Neuronal stem cell (in vitro differentiated cells): Measurements from ENCODE around the gene PWWP2B.

Experiments used
- DNase-seq: peaks from one replicate; pipeline ENCODE4 v3.0.0-alpha.2; 2013; ENCODE audit warnings: low spot score
- H2AFZ ChIP-seq: one replicate; pipeline ENCODE4 v1.6.1; 2013; ENCODE audit warnings: mild to moderate bottlenecking, low read length, inconsistent platforms
- H2AK5ac ChIP-seq: 2 replicates; pipeline ENCODE4 v1.6.1; 2013; ENCODE audit warnings: low read depth, mild to moderate bottlenecking, inconsistent platforms, low read length, moderate library complexity, mixed read lengths
- H2BK120ac ChIP-seq: 2 replicates; pipeline ENCODE4 v1.6.1; 2013; ENCODE audit warnings: low read depth, mild to moderate bottlenecking, inconsistent platforms, low read length, moderate library complexity, mixed read lengths
- H2BK12ac ChIP-seq: one replicate; pipeline ENCODE4 v1.6.1; 2013; ENCODE audit warnings: low read length, inconsistent platforms
- H2BK15ac ChIP-seq: 2 replicates; pipeline ENCODE4 v1.6.1; 2013; ENCODE audit warnings: mild to moderate bottlenecking, low read length, inconsistent platforms, mixed read lengths
- H2BK5ac ChIP-seq: one replicate; pipeline ENCODE4 v1.6.1; 2013; ENCODE audit warnings: inconsistent platforms, mild to moderate bottlenecking, low read length, moderate library complexity
- H3K14ac ChIP-seq: one replicate; pipeline ENCODE4 v1.6.1; 2013; ENCODE audit warnings: low read length, inconsistent platforms
- H3K18ac ChIP-seq: 2 replicates; pipeline ENCODE4 v1.6.1; 2013; ENCODE audit warnings: low read length, inconsistent platforms
- H3K23ac ChIP-seq: 2 replicates; pipeline ENCODE4 v1.6.1; 2013; ENCODE audit warnings: low read depth, mild to moderate bottlenecking, mixed read lengths, low read length, inconsistent platforms; ENCODE audit not compliant: poor library complexity
- H3K27ac ChIP-seq: replicated peaks from 3 replicates; pipeline ENCODE4 v1.5.1; 2013; ENCODE audit warnings: low read length, inconsistent platforms
- H3K27me3 ChIP-seq, 3 experiments: 2 replicates each; pipeline ENCODE4 v1.6.1; 2013; ENCODE audit warnings: low read length in 3 of 3, mild to moderate bottlenecking in 2 of 3, inconsistent platforms in 1 of 3, low read depth in 1 of 3, mixed read lengths in 1 of 3, moderate library complexity in 1 of 3; ENCODE audit not compliant: control insufficient read depth in 3 of 3, insufficient read depth in 3 of 3
- H3K36me3 ChIP-seq, 2 donors: replicated peaks in 1 of 2; 2 replicates each; pipeline ENCODE4 v1.6.1; 2013; ENCODE audit warnings: low read length in 2 of 2; ENCODE audit not compliant: control insufficient read depth in 2 of 2, insufficient read depth in 2 of 2
- H3K4ac ChIP-seq: 2 replicates; pipeline ENCODE4 v1.6.1; 2013; ENCODE audit warnings: inconsistent platforms, mild to moderate bottlenecking, low read length, moderate library complexity
- H3K4me1 ChIP-seq, 2 donors: 1 replicate in 1 of 2; 2 replicates in 1 of 2; pipeline ENCODE4 v1.6.1; 2013; ENCODE audit warnings: low read length in 2 of 2, low read depth in 1 of 2; ENCODE audit not compliant: control insufficient read depth in 2 of 2, insufficient read depth in 1 of 2
- H3K4me2 ChIP-seq: one replicate; pipeline ENCODE4 v1.6.1; 2013; ENCODE audit warnings: mild to moderate bottlenecking, low read length, inconsistent platforms; ENCODE audit not compliant: insufficient read depth, poor library complexity, severe bottlenecking
- H3K4me3 ChIP-seq, 2 donors: 2 replicates each; pipeline ENCODE4 v1.5.1; 2013; ENCODE audit warnings: low read length in 2 of 2, mild to moderate bottlenecking in 2 of 2, inconsistent platforms in 1 of 2, moderate library complexity in 1 of 2
- H3K79me1 ChIP-seq: one replicate; pipeline ENCODE4 v1.6.1; 2013; ENCODE audit warnings: low read depth, mild to moderate bottlenecking, inconsistent platforms, low read length, moderate library complexity
- H3K9ac ChIP-seq: one replicate; pipeline ENCODE4 v1.6.1; 2013; ENCODE audit warnings: mild to moderate bottlenecking, low read depth, low read length, inconsistent platforms; ENCODE audit not compliant: poor library complexity
- H3K9me3 ChIP-seq, 2 donors: replicated peaks in 1 of 2; 2 replicates each; pipeline versions ENCODE3 to v1.6.1; 2013; ENCODE audit warnings: low read length in 2 of 2, mild to moderate bottlenecking in 2 of 2, inconsistent platforms in 1 of 2, low read depth in 1 of 2, mixed read lengths in 1 of 2, moderate library complexity in 1 of 2; ENCODE audit not compliant: control insufficient read depth in 2 of 2, insufficient read depth in 1 of 2
- H4K8ac ChIP-seq: one replicate; pipeline ENCODE4 v1.6.1; 2013; ENCODE audit warnings: low read depth, mild to moderate bottlenecking, inconsistent platforms, low read length, moderate library complexity
- H4K91ac ChIP-seq: one replicate; pipeline ENCODE4 v1.6.1; 2013; ENCODE audit warnings: low read length, low read depth, mild to moderate bottlenecking, inconsistent platforms; ENCODE audit not compliant: poor library complexity
- WGBS, 2 donors: extraction: QIAGEN DNeasy Blood & Tissue Kit; methylation state at CpG; one replicate each; pipeline ENCODE4 v1.1.7; 2013; ENCODE audit warnings: missing lambda C conversion rate in 2 of 2, mixed read lengths in 1 of 2; ENCODE audit not compliant: insufficient read length in 2 of 2, insufficient replicate concordance in 1 of 2; ENCODE audit errors: extremely low coverage in 2 of 2; 5-methylcytosine and 5-hydroxymethylcytosine counted together

PWWP2B gene

GRCh38 chr10:132463333-132464255, 66.6 kb downstream of the PWWP2B start:
- Histone ChIP-seq H4K8ac (peak overlapping the region; percentile 43), H3K4me2 (no peak overlapping the region), H2AFZ (no peak overlapping the region), H3K23ac (peak overlapping the region; percentile 91), H4K91ac (no peak overlapping the region), H2BK12ac (peak overlapping the region; percentile 46), H2BK120ac (peak overlapping the region; percentile 94), H3K4ac (peak overlapping the region; percentile 11), H3K79me1 (peaks cover 3% of the 10 kb centered on the region), H3K4me3 (no peak overlapping the region), H3K27ac (no peak overlapping the region), H2BK15ac (peak overlapping the region; percentile 94), H2BK5ac (peak overlapping the region; percentile 95), H2AK5ac (peak overlapping the region; percentile 92), H3K4me1 (peaks cover 4 to 12% of the 10 kb centered on the region in 2 donors), H3K27me3 (peaks cover 0 to 32% (median 10%) of the 10 kb centered on the region in 3 experiments), H3K9ac (peak overlapping the region; percentile 44), H3K9me3 (no peaks in the 10 kb centered on the region), H3K14ac (peak overlapping the region; percentile 21), H3K18ac (peak overlapping the region; percentile 80), H3K36me3 (no peaks in the 10 kb centered on the region)
- DNase-seq: no peak
- no CpG with 5 or more reads among the region's 30 CpGs for WGBS, 2 donors

- DNase-seq: no peak
- no peak overlapping the region for H3K4ac ChIP-seq
- H3K36me3 ChIP-seq: no peaks in the 10 kb centered on the region
- WGBS, 2 donors: no CpG with 5 or more reads among the region's 22 CpGs
- H2BK120ac ChIP-seq: peak overlapping the region; percentile 94
- H3K27ac ChIP-seq: no peak overlapping the region
- peak overlapping the region; percentile 94 for H2BK15ac ChIP-seq
- H3K4me2 ChIP-seq: no peak overlapping the region
- no peak overlapping the region for H3K4me3 ChIP-seq
- peak overlapping the region; percentile 90 for H2BK12ac ChIP-seq
- H3K18ac ChIP-seq: peak overlapping the region; percentile 92
- peak overlapping the region; percentile 17 for H3K14ac ChIP-seq
- peaks cover 2% of the 10 kb centered on the region for H3K79me1 ChIP-seq
- H3K9me3 ChIP-seq: no peaks in the 10 kb centered on the region
- peak overlapping the region; percentile 95 for H2BK5ac ChIP-seq
- H4K91ac ChIP-seq: no peak overlapping the region
- H3K4me1 ChIP-seq: peaks cover 2 to 19% of the 10 kb centered on the region in 2 donors
- peak overlapping the region; percentile 91 for H3K23ac ChIP-seq
- H3K27me3 ChIP-seq: peaks cover 0 to 23% (median 5%) of the 10 kb centered on the region in 3 experiments
- peak overlapping the region; percentile 43 for H4K8ac ChIP-seq
- H2AK5ac ChIP-seq: peak overlapping the region; percentile 92
- H3K9ac ChIP-seq: peak overlapping the region; percentile 60
- H2AFZ ChIP-seq: peak overlapping the region; percentile 80
These were observed 67.5 kb downstream of the PWWP2B start for GRCh38 chr10:132464256-132465192.

GRCh38 chr10:132465193-132465888, 68.3 kb downstream of the PWWP2B start:
- no peak overlapping the region for H3K4ac ChIP-seq
- no CpG with 5 or more reads among the region's 35 CpGs for WGBS, 2 donors
- no peak overlapping the region for H2BK5ac ChIP-seq
- H2AFZ ChIP-seq: peak overlapping the region; percentile 80
- H3K14ac ChIP-seq: peak overlapping the region; percentile 21
- no peak overlapping the region for H3K23ac ChIP-seq
- H2BK12ac ChIP-seq: no peak overlapping the region
- H2BK120ac ChIP-seq: no peak overlapping the region
- H3K36me3 ChIP-seq: no peaks in the 10 kb centered on the region
- H4K91ac ChIP-seq: no peak overlapping the region
- no peak overlapping the region for H3K27ac ChIP-seq
- peak overlapping the region; percentile 65 for H4K8ac ChIP-seq
- no peak overlapping the region for H3K9ac ChIP-seq
- no peaks in the 10 kb centered on the region for H3K9me3 ChIP-seq
- no peak overlapping the region for H3K4me3 ChIP-seq
- peak overlapping the region; percentile 92 for H3K18ac ChIP-seq
- H3K4me2 ChIP-seq: no peak overlapping the region
- H3K79me1 ChIP-seq: peaks cover 2% of the 10 kb centered on the region
- peak overlapping the region; percentile 88 for H2AK5ac ChIP-seq
- H3K4me1 ChIP-seq: peaks cover 2 to 24% of the 10 kb centered on the region in 2 donors
- DNase-seq: no peak
- H2BK15ac ChIP-seq: peak overlapping the region; percentile 17
- H3K27me3 ChIP-seq: peaks cover 0 to 15% (median 5%) of the 10 kb centered on the region in 3 experiments
